Stimulated activated CD8-positive, alpha-beta memory T cell treated with anti-CD3 and anti-CD28 coated beads, Interleukin-2, amount 100 ng/mL, for 48 hours (primary cell): ENCODE results near the gene TMEM253.

Experiments used
- DNase-seq, 2 donors: peaks; one replicate each; pipeline ENCODE4 v3.0.0-alpha.2; 2020; ENCODE audit warnings: low read depth in 2 of 2

TMEM253 gene

DNA sequence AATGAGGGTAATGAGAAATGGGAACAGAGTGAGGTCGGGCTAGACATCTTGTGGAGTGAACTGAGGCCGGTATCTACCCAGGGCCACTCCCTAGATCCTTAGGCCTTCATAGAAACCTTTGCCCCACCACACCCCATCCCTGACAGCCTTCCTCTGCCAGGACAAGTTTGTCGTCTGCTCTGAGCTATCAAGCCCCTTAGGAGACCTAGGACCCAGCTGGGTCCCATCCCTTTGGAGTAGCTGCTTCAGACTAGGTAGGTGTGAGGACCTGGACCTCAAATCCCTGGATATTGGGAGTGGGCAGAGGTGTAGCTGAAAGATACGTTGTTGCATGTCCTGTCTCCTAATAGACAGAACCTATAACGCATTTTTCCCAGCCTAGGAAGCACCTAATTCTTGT lies at the start of gene TMEM253:
TSS of gene TMEM253 (plus strand) at position 136 of the 400 bp plus-strand sequence. CDS start 278 bp downstream, outside the sequence.
- DNase-seq = no peak

DNA sequence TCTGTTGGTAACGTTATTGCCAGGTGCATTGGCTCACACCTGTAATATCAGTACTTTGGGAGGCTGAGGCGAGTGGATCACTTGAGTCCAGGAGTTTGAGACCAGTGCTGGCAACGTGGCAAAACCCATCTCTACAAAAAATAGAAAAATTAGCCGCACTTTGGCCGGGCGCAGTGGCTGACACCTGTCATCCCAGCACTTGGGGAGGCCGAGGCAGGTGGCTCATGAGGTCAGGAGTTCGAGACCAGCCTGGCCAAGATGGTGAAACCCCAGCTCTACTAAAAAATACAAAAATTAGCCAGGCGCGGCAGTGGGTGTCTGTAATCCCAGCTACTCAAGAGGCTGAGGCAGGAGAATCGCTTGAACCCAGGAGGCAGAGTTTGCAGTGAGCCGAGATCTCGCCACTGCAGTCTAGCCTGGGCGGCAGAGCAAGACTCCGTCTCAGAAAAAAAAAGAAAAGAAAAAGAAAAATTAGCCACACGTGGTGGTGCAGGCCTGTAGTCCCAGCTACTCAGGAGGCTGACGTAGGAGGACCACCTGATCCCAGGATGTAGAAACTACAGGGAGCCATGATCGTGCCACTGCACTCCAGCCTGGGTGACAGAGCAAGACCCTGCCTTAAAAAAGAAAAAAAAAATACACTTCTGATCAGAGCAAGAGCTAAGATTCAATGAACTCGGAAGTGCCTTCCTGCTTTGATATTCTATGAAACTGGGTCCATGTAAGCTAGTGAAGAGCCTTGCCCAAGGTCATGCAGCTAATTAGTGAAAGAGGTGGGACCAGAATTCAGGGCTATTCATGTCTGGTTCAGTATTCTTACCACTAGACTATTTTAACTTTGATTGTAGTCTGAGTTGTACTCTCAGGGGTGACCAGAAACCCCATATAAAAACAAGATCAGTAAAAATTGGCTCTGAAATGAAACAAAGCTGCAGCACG lies 47.4 kb upstream of the TMEM253 start:
- no peak for DNase-seq

DNA sequence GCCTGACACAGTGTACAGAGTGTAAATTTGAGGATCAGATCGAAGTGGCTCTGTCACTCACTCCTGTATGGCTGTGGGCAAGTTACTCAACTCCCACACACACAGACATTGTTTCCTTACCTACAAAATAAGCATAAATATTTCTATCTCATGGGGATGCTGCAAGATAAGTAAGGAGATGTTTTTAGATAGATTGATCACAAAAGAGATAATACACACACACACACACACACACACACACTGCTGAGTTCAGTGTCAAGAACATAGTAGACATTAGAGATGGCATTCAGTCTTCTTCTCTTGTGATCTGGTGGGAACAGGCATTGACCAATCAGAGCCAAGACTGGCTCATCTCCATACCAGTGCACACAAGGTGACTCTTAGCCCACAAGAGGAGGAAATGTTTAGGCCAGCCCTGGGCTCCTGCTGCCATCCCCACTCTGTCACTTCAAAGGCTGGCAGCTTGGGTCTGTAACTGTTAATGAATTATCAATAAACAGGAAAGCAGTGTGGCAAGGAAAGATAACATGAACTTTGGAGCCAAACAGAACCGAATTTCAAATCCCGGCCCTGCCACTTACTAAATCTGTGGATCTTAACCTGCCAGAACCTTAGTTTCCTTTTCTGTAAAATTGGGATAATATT lies 46.6 kb upstream of the TMEM253 start:
- DNase-seq = no peak

DNA sequence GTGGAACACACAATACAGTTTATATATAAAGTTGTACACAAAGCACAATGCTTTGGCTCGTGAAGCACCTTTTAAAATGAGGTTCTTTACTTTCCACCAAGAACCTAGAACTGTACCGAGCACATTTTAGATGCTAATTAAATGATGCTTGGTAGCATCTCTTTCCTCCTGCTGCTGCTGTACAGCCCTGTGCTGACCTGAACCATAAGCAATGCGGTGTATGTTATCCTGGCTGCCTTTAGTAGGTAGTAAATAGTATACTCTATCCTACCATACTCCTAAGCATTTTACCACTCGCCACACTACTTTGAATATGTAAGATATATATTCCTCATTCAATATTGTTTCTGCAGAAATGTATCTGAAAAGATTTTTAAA lies 46.1 kb upstream of the TMEM253 start:
- DNase-seq = no peak

DNA sequence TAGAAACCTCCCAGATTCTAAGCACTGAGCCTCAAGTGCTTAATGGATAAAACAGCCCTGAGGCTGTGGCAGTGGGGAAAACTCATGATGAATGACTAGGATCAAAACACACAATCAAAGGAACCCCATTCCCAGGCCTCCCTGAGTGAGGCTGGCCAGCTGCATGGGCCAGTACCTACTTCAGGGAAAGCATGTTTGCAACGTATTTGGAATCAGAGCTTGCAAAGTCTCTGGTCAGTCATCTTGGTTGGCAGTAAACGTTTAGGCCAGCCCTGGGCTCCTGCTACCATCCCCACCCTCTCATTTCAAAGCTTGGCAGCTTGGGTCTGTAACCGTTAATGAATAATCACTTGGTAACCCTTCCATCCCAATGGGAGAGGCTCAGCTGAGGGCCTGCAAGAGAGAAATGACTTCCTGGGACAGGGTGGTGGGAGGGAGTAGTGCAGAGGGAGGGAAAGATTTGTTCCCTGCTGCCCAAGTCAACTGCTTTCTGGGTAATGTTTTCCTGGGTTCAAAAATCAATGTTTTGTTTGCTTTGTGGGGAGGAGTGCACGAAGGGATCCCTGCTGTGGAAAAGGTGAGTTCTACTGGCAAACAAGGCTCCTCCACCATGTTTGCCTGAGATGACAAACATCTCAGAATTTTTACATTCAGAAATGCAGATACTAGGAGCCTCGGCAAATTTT lies 45.3 kb upstream of the TMEM253 start:
- no peak for DNase-seq

DNA sequence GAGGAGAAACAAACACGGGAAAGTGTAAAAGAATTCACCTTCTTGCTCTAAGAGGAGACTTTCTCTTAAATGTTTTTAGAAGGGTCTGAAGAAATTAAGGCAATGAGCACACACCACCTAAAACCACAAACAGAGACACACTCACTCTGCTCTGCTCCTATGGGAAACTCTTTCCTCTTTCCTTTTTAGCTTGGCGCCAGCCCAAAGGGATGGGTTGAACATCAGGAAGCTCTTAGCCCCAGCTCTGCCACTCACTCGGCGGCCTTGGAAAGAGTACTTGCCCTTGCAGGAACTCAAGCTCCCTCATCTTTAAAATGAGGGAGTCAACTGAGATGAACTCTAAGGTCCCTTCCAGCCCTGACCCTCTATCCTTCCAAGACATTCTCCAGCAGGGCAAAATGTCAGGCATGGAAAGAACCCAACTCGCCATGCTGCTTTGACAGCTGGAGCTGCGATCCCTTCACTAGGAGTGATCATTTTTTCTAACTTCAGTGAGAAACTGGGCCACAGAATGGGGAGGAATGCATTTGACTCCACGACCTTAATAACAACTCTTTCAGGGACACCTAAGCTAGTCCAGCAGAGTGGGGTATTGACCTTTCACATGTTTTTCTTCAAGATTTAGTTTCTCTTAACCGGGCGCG lies 44.2 kb upstream of the TMEM253 start:
- no peak for DNase-seq

DNA sequence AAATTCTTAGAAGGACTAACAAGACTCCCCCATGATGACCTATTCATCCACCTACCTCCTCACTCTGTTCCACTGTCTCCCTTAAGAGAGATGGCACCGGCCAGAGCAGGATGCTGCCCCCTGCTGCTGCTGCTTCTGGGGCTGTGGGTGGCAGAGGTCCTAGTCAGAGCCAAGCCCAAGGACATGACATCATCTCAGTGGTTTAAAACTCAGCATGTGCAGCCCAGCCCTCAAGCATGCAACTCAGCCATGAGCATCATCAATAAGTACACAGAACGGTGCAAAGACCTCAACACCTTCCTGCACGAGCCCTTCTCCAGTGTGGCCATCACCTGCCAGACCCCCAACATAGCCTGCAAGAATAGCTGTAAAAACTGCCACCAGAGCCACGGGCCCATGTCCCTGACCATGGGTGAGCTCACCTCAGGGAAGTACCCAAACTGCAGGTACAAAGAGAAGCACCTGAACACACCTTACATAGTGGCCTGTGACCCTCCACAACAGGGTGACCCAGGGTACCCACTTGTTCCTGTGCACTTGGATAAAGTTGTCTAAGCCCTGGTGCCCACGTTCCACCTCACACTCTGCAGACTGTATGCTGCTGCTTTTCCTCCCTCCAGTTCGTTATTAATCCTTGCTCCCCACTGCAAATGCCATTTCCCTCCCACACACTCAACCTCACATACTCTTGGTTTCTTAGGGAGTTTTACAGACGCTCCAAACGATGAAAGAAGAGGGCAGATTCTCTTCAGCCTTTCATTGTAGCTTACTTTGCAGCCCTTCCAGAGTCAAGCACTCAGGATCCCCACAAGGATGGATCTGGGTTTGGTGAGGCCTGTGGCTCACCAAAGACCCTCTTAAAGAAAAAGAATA lies 42.8 kb upstream of the TMEM253 start, which contains the start of gene RNASE8:
TSS of gene RNASE8 (plus strand) at position 20 of the 873 bp plus-strand sequence. CDS start at position 91, 71 bp downstream.
- no peak for DNase-seq

DNA sequence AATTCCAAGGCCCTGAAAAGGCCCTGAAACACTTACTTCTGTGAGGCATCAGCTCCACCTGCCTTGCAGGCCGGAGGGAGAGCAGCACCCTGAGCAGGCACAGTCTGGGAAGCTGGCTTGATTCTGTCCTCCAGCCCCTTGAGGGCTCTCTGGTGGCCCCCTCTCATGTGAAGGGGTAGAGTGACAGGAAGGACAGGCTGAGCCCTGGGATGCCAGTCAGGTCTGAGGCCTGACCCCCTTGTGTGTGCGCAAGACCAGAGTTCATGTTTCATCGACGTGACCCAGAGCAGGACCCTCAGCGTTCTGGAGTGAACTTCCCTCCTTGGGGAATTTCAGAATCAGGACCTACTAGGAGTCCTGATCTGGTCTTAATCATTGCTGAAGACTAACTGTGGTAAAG lies 42.0 kb upstream of the TMEM253 start:
- DNase-seq = no peak

DNA sequence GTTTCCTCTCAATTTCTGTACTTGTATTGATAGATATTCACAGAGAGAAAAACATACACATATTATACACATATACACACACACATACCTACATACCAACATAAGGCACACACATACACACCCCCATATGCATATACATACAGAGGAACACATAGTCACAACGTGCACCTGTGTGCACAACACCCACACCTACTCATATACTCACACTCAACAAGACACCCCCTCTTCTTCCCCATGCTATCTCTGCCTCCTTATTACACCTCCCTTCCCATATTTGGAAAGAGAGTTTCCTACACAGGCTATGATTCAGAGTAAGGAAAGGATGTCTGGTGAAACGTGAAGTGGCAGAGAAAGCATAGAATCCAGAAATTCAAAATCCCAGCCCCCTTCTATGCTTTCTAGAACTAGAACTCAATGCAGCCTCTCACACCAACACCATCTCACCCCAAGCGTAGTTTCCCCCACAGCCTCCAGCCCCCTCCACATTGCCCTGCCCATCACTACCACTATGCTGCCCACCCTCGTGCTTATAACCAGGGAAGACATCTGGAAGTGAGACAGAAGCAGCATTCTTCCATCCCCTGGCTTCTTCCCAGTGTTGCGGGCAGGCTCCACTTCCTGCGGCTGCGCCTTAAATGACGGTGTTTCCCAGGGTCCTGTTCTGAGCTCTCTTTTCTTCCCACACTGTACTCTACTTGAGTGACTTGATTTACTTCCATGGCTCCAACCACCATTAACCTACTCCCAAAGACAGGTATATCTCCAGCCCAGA lies 40.8 kb upstream of the TMEM253 start:
- DNase-seq = no peak

DNA sequence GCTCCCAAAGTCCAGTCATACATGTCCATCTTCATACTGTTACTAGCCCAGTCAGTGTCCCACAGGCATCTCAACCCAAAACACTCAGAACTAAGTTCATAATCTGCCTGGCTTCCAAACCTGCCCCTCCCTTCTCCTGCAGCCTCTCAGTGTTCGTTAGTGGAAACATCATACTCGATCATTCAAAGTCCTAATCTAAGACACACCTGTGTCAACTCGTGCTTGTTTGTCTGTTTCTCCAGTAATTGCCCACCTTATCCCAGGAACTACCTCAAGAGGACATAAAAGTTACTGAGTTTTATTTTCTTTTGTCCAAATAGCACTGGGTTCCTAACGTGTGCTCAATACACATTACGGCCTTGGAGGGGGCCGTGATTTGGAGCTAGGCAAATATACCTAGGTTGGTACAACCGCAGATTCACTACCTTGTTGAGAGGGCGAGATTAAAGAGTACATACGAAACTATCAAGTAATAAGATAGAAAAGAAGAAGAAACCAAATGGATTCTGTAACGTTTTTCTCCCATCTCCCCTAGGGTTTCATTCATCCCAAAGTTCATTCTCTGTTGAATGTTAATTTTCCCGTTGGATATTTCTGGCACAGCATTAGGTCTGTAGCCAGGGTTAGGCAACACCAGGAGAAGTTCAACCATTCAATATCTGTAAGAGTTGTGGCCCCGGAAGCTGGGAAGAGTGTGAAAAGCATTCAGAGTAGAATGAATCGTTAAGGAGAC lies 40.1 kb upstream of the TMEM253 start:
- no peak for DNase-seq

DNA sequence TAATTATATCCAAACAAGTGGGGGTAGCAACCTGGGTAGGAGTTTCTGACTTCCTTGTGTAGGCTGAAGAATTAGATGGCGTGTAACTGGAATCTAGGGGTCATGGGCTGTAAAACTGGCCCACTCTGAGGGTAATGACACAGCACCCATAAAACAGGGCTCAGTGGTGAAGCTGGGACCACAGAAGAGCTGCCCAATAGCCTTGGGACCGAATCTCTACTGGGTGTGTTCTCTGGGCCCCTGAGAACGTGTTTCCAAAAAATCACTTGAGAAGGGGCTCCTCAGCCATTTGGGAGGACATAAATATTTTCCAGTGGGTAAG lies 39.6 kb upstream of the TMEM253 start:
- DNase-seq = no peak

DNA sequence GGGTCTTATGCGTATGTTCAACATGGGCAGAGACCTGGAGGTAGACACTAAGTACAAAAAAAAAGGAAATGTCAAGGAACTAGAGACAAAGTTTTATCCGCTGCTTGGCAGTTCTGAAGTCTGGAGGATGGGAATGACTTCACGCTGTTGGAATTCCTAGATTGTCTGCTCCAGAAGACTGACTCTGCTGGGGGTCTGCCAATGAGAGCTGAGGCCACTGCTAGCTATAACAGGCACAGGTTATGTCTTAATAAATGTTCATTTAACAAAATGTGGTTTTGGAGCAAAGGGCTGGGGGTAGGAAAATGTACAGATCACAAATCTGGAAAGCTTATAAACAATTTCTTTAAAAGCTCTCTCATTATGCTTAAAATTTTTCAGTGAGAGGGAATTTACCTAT lies 37.4 kb upstream of the TMEM253 start:
- DNase-seq = no peak

DNA sequence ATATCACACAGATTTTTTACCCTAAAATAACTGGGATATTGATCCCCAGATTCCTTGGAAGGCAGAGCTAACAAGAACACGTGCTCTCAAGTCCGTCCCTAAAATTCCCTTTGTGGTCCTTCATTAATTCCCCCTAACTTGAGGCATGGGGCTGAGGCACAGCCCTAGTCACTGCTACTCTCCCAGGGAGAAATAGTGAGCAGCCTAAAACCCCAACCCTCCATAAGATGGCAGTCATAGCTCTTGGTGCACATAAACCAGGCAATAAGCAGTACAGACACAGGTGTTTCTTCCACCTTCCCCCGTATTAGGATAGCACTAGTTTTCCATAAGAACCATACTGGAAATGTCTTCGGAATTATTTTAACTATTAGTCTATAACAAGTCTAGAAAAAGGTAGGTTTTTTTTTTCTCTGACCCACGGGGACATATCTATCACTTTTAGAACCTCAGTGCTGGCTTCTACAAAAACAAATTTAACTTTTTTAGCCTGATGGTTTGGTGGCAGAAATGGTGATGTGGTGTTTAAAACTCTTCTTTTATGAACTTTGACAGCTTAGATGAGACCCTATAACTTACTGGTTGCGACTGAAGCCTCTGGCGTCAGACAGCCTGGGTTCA lies 33.9 kb upstream of the TMEM253 start:
- DNase-seq = no peak

DNA sequence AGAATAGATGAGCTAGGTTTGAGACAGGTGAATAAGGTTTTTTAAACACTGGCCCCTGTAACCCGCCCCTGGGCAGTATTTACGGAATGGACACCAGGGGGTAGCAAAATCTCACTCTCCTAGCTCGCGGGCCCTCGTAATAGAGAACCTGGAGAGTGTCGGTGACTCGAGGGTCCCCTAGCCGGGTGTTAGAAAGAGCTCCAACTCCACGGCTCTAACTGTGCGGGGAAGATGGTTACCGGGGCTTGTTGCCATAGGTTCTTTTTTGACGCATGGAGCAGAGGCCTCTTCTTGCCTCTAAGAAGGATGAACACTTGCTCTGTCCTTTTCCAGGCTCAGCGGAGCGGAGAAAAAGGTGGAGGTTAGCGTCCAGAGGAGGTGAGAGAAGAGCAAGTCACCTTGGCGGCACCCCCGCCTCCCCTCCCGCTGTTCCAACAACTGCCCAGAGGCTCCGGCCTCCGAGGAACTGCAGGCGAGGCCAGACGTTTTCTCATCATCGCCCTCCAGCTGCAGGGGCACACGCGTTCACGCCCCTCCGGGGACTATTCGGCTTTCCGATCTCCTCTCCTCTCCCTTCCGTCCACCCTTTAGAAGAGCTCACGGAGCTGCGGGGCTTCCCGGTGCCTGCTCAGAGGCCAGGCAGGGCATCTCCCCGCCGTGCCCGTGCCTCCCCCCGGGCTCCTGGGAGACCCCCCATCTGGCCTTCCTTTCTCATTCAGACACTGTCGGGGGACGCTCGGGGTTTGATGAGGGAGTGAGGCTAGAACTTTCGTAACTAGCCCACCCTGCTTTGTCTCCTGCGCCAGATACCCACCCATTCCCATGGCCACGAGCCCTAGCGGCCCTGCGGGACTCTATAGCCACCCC lies 32.1 kb upstream of the TMEM253 start:
- DNase-seq = no peak

DNA sequence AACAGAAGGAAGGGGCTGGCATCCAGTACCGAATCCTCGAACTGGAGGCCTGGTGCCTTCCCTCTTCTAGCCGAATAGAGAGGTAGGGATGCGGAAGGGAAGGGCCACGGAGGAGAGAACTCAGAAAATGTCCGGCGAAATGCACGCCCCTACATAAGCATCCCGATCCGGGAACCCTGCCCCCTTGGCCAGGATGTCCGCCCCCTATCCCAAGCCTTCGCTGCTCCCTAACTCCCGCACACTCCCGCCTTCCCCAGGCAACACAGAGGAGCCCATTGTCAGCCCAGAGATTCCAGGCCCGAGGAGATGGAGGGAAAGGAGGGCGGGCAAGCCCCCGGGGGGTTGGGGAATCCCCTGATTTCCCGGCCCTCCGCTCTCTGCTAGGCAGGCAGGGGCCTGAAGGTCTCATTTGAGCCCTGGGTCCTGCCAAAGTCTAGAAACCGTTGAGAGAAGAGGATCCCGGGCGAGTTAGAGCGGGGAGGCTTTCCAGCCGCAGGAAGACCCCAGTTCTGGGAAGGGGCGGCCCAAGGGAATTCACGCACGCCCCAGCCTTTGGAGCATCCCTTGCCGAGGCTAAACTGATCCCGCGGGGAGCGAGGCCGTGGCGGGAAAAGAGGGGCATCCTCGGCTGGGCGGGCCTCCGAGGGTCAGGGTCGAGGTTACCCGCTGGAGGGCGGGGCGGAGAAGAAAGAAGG lies 31.3 kb upstream of the TMEM253 start:
- DNase-seq = no peak

DNA sequence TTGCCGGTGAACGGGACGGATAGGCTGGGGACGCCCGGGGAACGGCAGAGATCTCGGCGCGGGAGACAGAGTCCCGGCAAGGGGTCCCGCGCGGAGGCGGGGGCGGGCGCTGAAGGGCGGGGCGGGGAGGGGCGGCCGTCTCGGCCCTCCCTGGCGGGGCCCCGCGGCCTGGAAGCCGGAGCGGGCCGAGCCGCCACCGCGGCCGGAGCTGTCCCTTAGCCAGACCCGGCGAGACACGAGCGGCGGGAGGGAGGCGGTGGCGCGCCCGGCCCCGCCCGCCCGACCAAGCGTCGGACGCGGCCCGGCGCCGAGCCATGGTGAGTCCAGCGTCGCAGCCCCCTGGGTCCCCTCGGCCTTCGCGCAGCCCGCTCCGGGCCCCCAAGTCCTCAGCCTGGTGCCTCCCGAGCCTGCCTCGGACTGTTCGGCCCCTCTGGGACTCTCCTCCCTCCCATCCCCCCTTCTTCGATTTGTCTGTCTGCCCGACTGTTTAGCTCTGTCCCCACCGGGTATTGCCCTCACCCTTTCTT lies 30.7 kb upstream of the TMEM253 start, which contains the start of gene ARHGEF40:
TSS of gene ARHGEF40 (plus strand) at position 222 of the 527 bp plus-strand sequence. CDS start at position 315, 93 bp downstream.
- no peak for DNase-seq

DNA sequence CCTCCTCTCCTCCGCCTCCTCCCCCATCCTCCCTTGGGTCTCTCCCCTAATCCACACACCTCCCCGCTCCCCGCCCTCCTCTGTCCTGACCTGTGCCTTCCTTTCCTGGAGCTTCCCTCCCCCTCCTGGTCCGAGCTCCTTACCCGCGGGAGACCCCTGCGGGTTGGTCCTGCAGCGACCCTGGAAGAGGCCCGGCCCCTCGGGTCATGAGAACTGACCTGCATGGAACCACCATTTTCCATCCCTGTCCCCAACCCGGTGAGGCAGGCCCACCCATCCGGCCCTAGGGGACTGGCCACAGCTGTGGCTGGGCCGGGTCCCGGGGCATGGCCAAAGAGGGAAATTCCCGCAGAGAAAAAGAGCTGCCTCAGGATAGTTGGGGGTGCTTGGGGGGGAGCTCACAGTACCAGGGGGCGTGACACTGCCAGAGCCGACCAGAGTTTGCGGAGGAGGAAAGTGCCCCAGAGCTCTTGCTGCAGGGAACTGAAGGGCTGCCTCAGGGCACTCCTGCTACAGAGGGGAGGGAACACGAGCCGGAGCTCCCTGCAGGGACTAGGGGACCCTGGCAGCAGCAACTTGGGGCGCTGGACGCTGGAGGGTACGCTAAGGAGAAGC lies 30.1 kb upstream of the TMEM253 start:
- no peak for DNase-seq
